Fibroblast of peridontal ligament (primary cell): ENCODE measurements around the gene C12orf75.
"Not testable (repeated sequence)": the region's sequence is repeated elsewhere in the genome, so short reads cannot be mapped to it uniquely, and the experiment has no call there.

Source experiments
- DNase-seq: peaks from one replicate; pipeline ENCODE4 v3.0.0-alpha.2; 2010; ENCODE audit errors: extremely low read depth

Gene C12orf75

GRCh38 chr12:105336411-105336810, 5.9 kb downstream of the C12orf75 start:
- no peak for DNase-seq

GRCh38 chr12:105337391-105337790, 6.9 kb downstream of the C12orf75 start:
- DNase-seq: no peak

GRCh38 chr12:105338966-105339365, 8.5 kb downstream of the C12orf75 start:
- no peak for DNase-seq

GRCh38 chr12:105341010-105341409, 10.5 kb downstream of the C12orf75 start:
- DNase-seq: peak; percentile 47

- DNase-seq: not testable (repeated sequence)
Measured at GRCh38 chr12:105341620-105342019, 11.1 kb downstream of the C12orf75 start.

- DNase-seq: no peak
Measured at GRCh38 chr12:105342464-105342863, 12.0 kb downstream of the C12orf75 start.

GRCh38 chr12:105343836-105344235, 13.3 kb downstream of the C12orf75 start:
- DNase-seq: no peak

GRCh38 chr12:105347499-105347898, 17.0 kb downstream of the C12orf75 start:
- no peak for DNase-seq

GRCh38 chr12:105348142-105348541, 17.7 kb downstream of the C12orf75 start:
- DNase-seq: no peak

GRCh38 chr12:105348561-105348960, 18.1 kb downstream of the C12orf75 start:
- DNase-seq: no peak

GRCh38 chr12:105349138-105349537, 18.6 kb downstream of the C12orf75 start:
- no peak for DNase-seq

- no peak for DNase-seq
Measured at GRCh38 chr12:105351523-105351922, 21.0 kb downstream of the C12orf75 start.

- no peak for DNase-seq
Measured at GRCh38 chr12:105352052-105352451, 21.6 kb downstream of the C12orf75 start.

GRCh38 chr12:105352940-105353635, 22.6 kb downstream of the C12orf75 start:
- no peak for DNase-seq

- peak; percentile 57 for DNase-seq
Measured at GRCh38 chr12:105355752-105356151, 25.3 kb downstream of the C12orf75 start.

GRCh38 chr12:105357162-105357691, 26.7 kb downstream of the C12orf75 start:
- no peak for DNase-seq

GRCh38 chr12:105358789-105359188, 28.3 kb downstream of the C12orf75 start:
- DNase-seq: no peak

GRCh38 chr12:105359856-105360255, 29.4 kb downstream of the C12orf75 start:
- DNase-seq: no peak

GRCh38 chr12:105363890-105364289, 33.4 kb downstream of the C12orf75 start:
- no peak for DNase-seq

GRCh38 chr12:105365231-105365630, 34.7 kb downstream of the C12orf75 start:
- DNase-seq: no peak

- DNase-seq: no peak
Measured at GRCh38 chr12:105368047-105368646, 37.7 kb downstream of the C12orf75 start.

- DNase-seq: peak; percentile 89
Measured at GRCh38 chr12:105369014-105369413, 38.5 kb downstream of the C12orf75 start.

GRCh38 chr12:105374303-105374702, 43.8 kb downstream of the C12orf75 start:
- no peak for DNase-seq
